GM12865 (cell line): ENCODE measurements around the gene FOXP2.
"Not testable (repeated sequence)": the region's sequence is repeated elsewhere in the genome, so short reads cannot be mapped to it uniquely, and the experiment has no call there.

Experiments
- DNase-seq: peaks from one replicate; pipeline ENCODE4 v3.0.0; 2010; ENCODE audit warnings: low read depth
- H3K4me3 ChIP-seq: 2 replicates; pipeline ENCODE4 v1.5.1; 2011; ENCODE audit warnings: mild to moderate bottlenecking, low read depth, low read length, control low read depth
- CTCF ChIP-seq: IDR thresholded peaks from 2 replicates; pipeline ENCODE4 v1.5.1; 2011; ENCODE audit warnings: low read length, control low read depth, low read depth, inconsistent platforms; ENCODE audit not compliant: insufficient read depth; ENCODE audit errors: missing control alignments

Gene FOXP2

GRCh38 chr7:114575098-114575497, 160.5 kb downstream of the FOXP2 start:
- TF ChIP-seq CTCF: no peak
- no peak for DNase-seq
- H3K4me3 ChIP-seq: no peak overlapping the region

- H3K4me3 ChIP-seq, DNase-seq: not testable (repeated sequence)
Observed at GRCh38 chr7:114580963-114581362, 166.3 kb downstream of the FOXP2 start.

- TF ChIP-seq CTCF: no peak
- no peak overlapping the region for H3K4me3 ChIP-seq
- DNase-seq: no peak
Observed at GRCh38 chr7:114588506-114588905, 173.9 kb downstream of the FOXP2 start.

GRCh38 chr7:114589436-114589835, 174.8 kb downstream of the FOXP2 start:
- no peak for TF ChIP-seq CTCF
- DNase-seq: no peak
- H3K4me3 ChIP-seq: no peak overlapping the region

- no peak for TF ChIP-seq CTCF
- DNase-seq: no peak
- no peak overlapping the region for H3K4me3 ChIP-seq
Observed at GRCh38 chr7:114590298-114590697, 175.7 kb downstream of the FOXP2 start.

- no peak overlapping the region for H3K4me3 ChIP-seq
- no peak for TF ChIP-seq CTCF
- no peak for DNase-seq
Observed at GRCh38 chr7:114598946-114599345, 184.3 kb downstream of the FOXP2 start.

GRCh38 chr7:114606100-114606499, 191.5 kb downstream of the FOXP2 start:
- TF ChIP-seq CTCF: no peak
- no peak overlapping the region for H3K4me3 ChIP-seq
- DNase-seq: no peak

- H3K4me3 ChIP-seq: not testable (repeated sequence)
Observed at GRCh38 chr7:114608822-114609221, 194.2 kb downstream of the FOXP2 start.

More at GRCh38 chr7:114608822-114609221, 194.2 kb downstream of the FOXP2 start:
- not testable (repeated sequence) for DNase-seq
